H9 (cell line): ENCODE measurements around the gene NRXN2. TPM values are rescaled to one million over a fixed set of nuclear protein-coding genes. Genes with fewer than 3 reads are reported as not detected.
A peak's percentile ranks its signal among the peaks of the same experiment; 100 is the strongest.

Experiments used
- DNase-seq: peaks from one replicate; pipeline ENCODE4 v3.0.0-alpha.2; 2017
- H2AFZ ChIP-seq: one replicate; pipeline ENCODE4 v1.6.1; 2013; ENCODE audit warnings: mild to moderate bottlenecking, low read length, control low read depth, moderate library complexity
- H2AK5ac ChIP-seq: 2 replicates; pipeline ENCODE4 v1.6.1; 2013; ENCODE audit warnings: low read length, control low read depth, mixed read lengths; ENCODE audit not compliant: insufficient read length
- H2BK120ac ChIP-seq: one replicate; pipeline ENCODE4 v1.6.1; 2013; ENCODE audit warnings: low read depth, mild to moderate bottlenecking, low read length, control low read depth, inconsistent platforms; ENCODE audit not compliant: poor library complexity, severe bottlenecking
- H2BK12ac ChIP-seq: 2 replicates; pipeline ENCODE4 v1.6.1; 2013; ENCODE audit warnings: low read length, control low read depth, mixed read lengths, low read depth; ENCODE audit not compliant: insufficient read length
- H2BK15ac ChIP-seq: 2 replicates; pipeline ENCODE4 v1.6.1; 2013; ENCODE audit warnings: low read depth, low read length, control low read depth
- H2BK20ac ChIP-seq: one replicate; pipeline ENCODE4 v1.6.1; 2013; ENCODE audit warnings: low read depth, mild to moderate bottlenecking, low read length, control low read depth, inconsistent platforms; ENCODE audit not compliant: poor library complexity, severe bottlenecking
- H2BK5ac ChIP-seq: 2 replicates; pipeline ENCODE4 v1.6.1; 2013; ENCODE audit warnings: low read length, control low read depth, mixed read lengths; ENCODE audit not compliant: insufficient read length
- H3K14ac ChIP-seq: 2 replicates; pipeline ENCODE4 v1.6.1; 2013; ENCODE audit warnings: low read length, control low read depth; ENCODE audit not compliant: insufficient read depth
- H3K18ac ChIP-seq: 2 replicates; pipeline ENCODE4 v1.6.1; 2013; ENCODE audit warnings: low read depth, mild to moderate bottlenecking, mixed read lengths, low read length, control low read depth; ENCODE audit not compliant: insufficient read length
- H3K23ac ChIP-seq: 2 replicates; pipeline ENCODE4 v1.6.1; 2013; ENCODE audit warnings: low read length, control low read depth, mixed read lengths, low read depth; ENCODE audit not compliant: insufficient read length
- H3K23me2 ChIP-seq: 2 replicates; pipeline ENCODE4 v1.6.1; 2013; ENCODE audit warnings: low read depth, mild to moderate bottlenecking, mixed read lengths, low read length, control low read depth; ENCODE audit not compliant: insufficient read length, poor library complexity, severe bottlenecking
- H3K27ac ChIP-seq: 2 replicates; pipeline ENCODE4 v1.5.1; 2013; ENCODE audit warnings: low read length, control low read depth, mixed read lengths, low read depth; ENCODE audit not compliant: insufficient read length
- H3K27me3 ChIP-seq: 2 replicates; pipeline ENCODE4 v1.6.1; 2013; ENCODE audit warnings: low read length, control low read depth, inconsistent platforms; ENCODE audit not compliant: insufficient read depth
- H3K4ac ChIP-seq: 2 replicates; pipeline ENCODE4 v1.6.1; 2013; ENCODE audit warnings: low read depth, mild to moderate bottlenecking, control low read depth, inconsistent platforms, low read length, moderate library complexity
- H3K4me1 ChIP-seq: 2 replicates; pipeline ENCODE4 v1.6.1; 2013; ENCODE audit warnings: low read length, control low read depth, inconsistent platforms; ENCODE audit not compliant: insufficient read depth
- H3K4me2 ChIP-seq: 2 replicates; pipeline ENCODE4 v1.6.1; 2013; ENCODE audit warnings: low read length, control low read depth, mixed read lengths; ENCODE audit not compliant: insufficient read length, insufficient read depth
- H3K56ac ChIP-seq: 2 replicates; pipeline ENCODE4 v1.6.1; 2013; ENCODE audit warnings: low read depth, mild to moderate bottlenecking, mixed read lengths, low read length, control low read depth; ENCODE audit not compliant: insufficient read length
- H3K79me1 ChIP-seq: 2 replicates; pipeline ENCODE4 v1.6.1; 2013; ENCODE audit warnings: low read depth, mild to moderate bottlenecking, moderate library complexity, low read length, control low read depth, inconsistent platforms; ENCODE audit not compliant: insufficient read depth, poor library complexity, severe bottlenecking
- H3K79me2 ChIP-seq: 2 replicates; pipeline ENCODE4 v1.6.1; 2013; ENCODE audit warnings: low read length, control low read depth, inconsistent platforms; ENCODE audit not compliant: insufficient read depth
- H3K9ac ChIP-seq: 2 replicates; pipeline ENCODE4 v1.6.1; 2013; ENCODE audit warnings: low read length, control low read depth, mixed read lengths; ENCODE audit not compliant: insufficient read length; ENCODE audit errors: extremely low read depth
- H3K9me3 ChIP-seq: one replicate; pipeline ENCODE4 v1.6.1; 2013; ENCODE audit warnings: low read depth, low read length, inconsistent platforms; ENCODE audit not compliant: control insufficient read depth
- H3T11ph ChIP-seq: one replicate; pipeline ENCODE4 v1.6.1; 2013; ENCODE audit warnings: mild to moderate bottlenecking, low read length, control low read depth, inconsistent platforms
- H4K20me1 ChIP-seq: one replicate; pipeline ENCODE4 v1.6.1; 2013; ENCODE audit not compliant: control insufficient read depth, insufficient read length, insufficient read depth
- H4K5ac ChIP-seq: 2 replicates; pipeline ENCODE4 v1.6.1; 2013; ENCODE audit warnings: low read depth, mild to moderate bottlenecking, mixed read lengths, low read length, control low read depth; ENCODE audit not compliant: insufficient read length
- H4K8ac ChIP-seq: replicated peaks from 2 replicates; pipeline ENCODE4 v1.6.1; 2013; ENCODE audit warnings: low read length, control low read depth, mixed read lengths, low read depth; ENCODE audit not compliant: insufficient read length
- H4K91ac ChIP-seq: 2 replicates; pipeline ENCODE4 v1.6.1; 2013; ENCODE audit warnings: low read depth, mild to moderate bottlenecking, moderate library complexity, mixed read lengths, low read length, control low read depth; ENCODE audit not compliant: insufficient read length
- H3K27ac Mint-ChIP-seq, 3 experiments: 2 replicates in 2 of 3; 3 replicates in 1 of 3; pipeline ENCODE4 v1.8.0; 2020 to 2021; ENCODE audit warnings: mixed read lengths in 3 of 3, mild to moderate bottlenecking in 1 of 3, moderate library complexity in 1 of 3
- H3K27me3 Mint-ChIP-seq: 2 replicates; pipeline ENCODE4 v1.8.0; 2021; ENCODE audit warnings: low read depth, mild to moderate bottlenecking, moderate library complexity, mixed read lengths
- H3K36me3 Mint-ChIP-seq, 3 experiments: 2 replicates in 2 of 3; 3 replicates in 1 of 3; pipeline ENCODE4 v1.8.0; 2020 to 2021; ENCODE audit warnings: low read depth in 3 of 3, mixed read lengths in 3 of 3; ENCODE audit not compliant: insufficient read depth in 1 of 3
- H3K4me1 Mint-ChIP-seq, 2 experiments: 2 replicates each; pipeline ENCODE4 v1.8.0; 2020; ENCODE audit warnings: mixed read lengths in 2 of 2
- H3K4me3 Mint-ChIP-seq, 2 experiments: 2 replicates in 1 of 2; 3 replicates in 1 of 2; pipeline ENCODE4 v1.8.0; 2020 to 2021; ENCODE audit warnings: mild to moderate bottlenecking in 2 of 2, mixed read lengths in 2 of 2, moderate library complexity in 1 of 2
- H3K9me3 Mint-ChIP-seq, 2 experiments: 2 replicates in 1 of 2; 3 replicates in 1 of 2; pipeline ENCODE4 v1.8.0; 2020; ENCODE audit warnings: mild to moderate bottlenecking in 2 of 2, mixed read lengths in 2 of 2, moderate library complexity in 1 of 2
- CTCF ChIP-seq: fragments of 200-600 bp; sonication (generic); conservative IDR thresholded peaks from 3 replicates; pipeline ENCODE4 v1.8.0; 2021; ENCODE audit warnings: antibody characterized with exemption, mild to moderate bottlenecking
- WGBS: extraction: QIAGEN DNeasy Blood & Tissue Kit; methylation state at CpG from one replicate; pipeline ENCODE4 v1.1.7; 2013; ENCODE audit warnings: missing lambda C conversion rate, low lambda C conversion rate, mixed read lengths; ENCODE audit not compliant: insufficient read length; ENCODE audit errors: extremely low coverage; 5-methylcytosine and 5-hydroxymethylcytosine counted together
- total RNA-seq: library from RNA; stranded (reverse); gene quantifications from 2 replicates; pipeline ENCODE4 v1.2.1, GENCODE V29; 2021

The NRXN2 gene
- total RNA-seq, 1 experiment from 2014 or later: 3.9 TPM

DNA sequence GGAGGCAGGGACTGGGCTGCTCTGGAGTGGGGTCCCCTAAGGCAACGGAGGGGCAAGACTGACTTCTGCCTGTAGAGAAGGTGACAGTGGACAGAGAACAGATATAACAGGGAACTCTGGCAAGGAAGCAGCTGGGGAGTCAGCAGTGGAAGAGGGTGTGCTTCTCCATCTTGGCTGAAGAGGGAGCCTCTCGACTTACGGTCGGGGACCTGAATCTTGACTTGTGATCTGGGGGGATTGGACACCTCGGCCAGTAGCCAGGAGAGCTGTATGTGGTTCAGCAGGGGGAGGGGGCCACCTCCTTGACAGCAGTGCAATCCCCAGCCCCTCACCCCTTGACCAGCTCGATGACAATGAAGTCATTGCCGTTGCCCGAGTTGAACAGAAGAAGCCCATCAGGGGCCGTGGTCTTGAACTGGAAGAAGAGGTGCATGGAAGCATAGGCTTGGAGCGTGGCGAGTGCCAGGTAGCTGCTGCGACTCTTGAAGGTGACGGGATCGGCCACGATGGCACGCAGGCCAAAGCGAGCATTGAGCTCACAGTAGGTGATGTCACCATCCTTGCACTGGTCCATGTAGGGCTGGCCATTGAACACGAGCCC, 72.0 kb downstream of the NRXN2 start:
- TF ChIP-seq CTCF: peak; percentile 63
- DNase-seq: peak; percentile 60
- Mint-ChIP-seq H3K27me3 (peaks cover 46% of the 10 kb centered on the region), H3K4me3 (no peak overlapping the region), H3K27ac (no peak overlapping the region), H3K4me1 (peaks cover 10 to 34% of the 10 kb centered on the region in 2 experiments), H3K36me3 (no peaks in the 10 kb centered on the region), H3K9me3 (no peaks in the 10 kb centered on the region)
- Histone ChIP-seq H3K4me2 (no peak overlapping the region), H4K8ac (no peak overlapping the region), H4K91ac (no peak overlapping the region), H2BK120ac (no peak overlapping the region), H2BK15ac (no peak overlapping the region), H2BK12ac (no peak overlapping the region), H3K56ac (no peak overlapping the region), H3K4me1 (no peaks in the 10 kb centered on the region), H3K23ac (no peak overlapping the region), H3K27me3 (no peaks in the 10 kb centered on the region; the same call in 1 of the 2 replicates), H4K5ac (no peak overlapping the region), H3K23me2 (peaks cover 3% of the 10 kb centered on the region), H4K20me1 (no peaks in the 10 kb centered on the region), H2AFZ (no peak overlapping the region), H2BK20ac (no peak overlapping the region), H3K27ac (no peak overlapping the region), H3K14ac (no peak overlapping the region), H3K4ac (no peak overlapping the region), H3K79me1 (no peaks in the 10 kb centered on the region), H3T11ph (no peak overlapping the region), H2BK5ac (no peak overlapping the region), H3K18ac (no peak overlapping the region), H2AK5ac (no peak overlapping the region), H3K9me3 (no peaks in the 10 kb centered on the region), H3K9ac (no peak overlapping the region), H3K79me2 (no peaks in the 10 kb centered on the region)
- WGBS: no CpG with 5 or more reads among the region's 18 CpGs
